Myocyte (in vitro differentiated cells): ENCODE results near the gene FRMD5. TPM values are rescaled to one million over a fixed set of nuclear protein-coding genes. Genes with fewer than 3 reads are reported as not detected.

ENCODE experiments used
- DNase-seq: peaks from one replicate; pipeline ENCODE4 v3.0.0-alpha.2; 2012; ENCODE audit warnings: low read depth
- total RNA-seq: library from RNA; depleted of rRNA; stranded (reverse); fragments of >200 nt; gene quantifications from 2 replicates; pipeline ENCODE4 v1.2.3, GENCODE V29; 2014

FRMD5 gene
- total RNA-seq, 1 donor from 2014 or later = 2.2 TPM

GRCh38 chr15:44096596-44096995, 98.5 kb downstream of the FRMD5 start:
- DNase-seq = peak; percentile 61

GRCh38 chr15:44094781-44095180, 100.3 kb downstream of the FRMD5 start:
- DNase-seq = no peak

GRCh38 chr15:44093836-44094235, 101.2 kb downstream of the FRMD5 start:
- DNase-seq = no peak

- DNase-seq = peak; percentile 67
Measured at GRCh38 chr15:44092221-44092620, 102.8 kb downstream of the FRMD5 start.

GRCh38 chr15:44087578-44088465, 107.2 kb downstream of the FRMD5 start:
- peak; percentile 60 for DNase-seq

- no peak for DNase-seq
Measured at GRCh38 chr15:44084770-44085169, 110.3 kb downstream of the FRMD5 start.

- no peak for DNase-seq
Measured at GRCh38 chr15:44084171-44084570, 110.9 kb downstream of the FRMD5 start.

- no peak for DNase-seq
Measured at GRCh38 chr15:44082558-44083157, 112.4 kb downstream of the FRMD5 start.

- peak; percentile 20 for DNase-seq
Measured at GRCh38 chr15:44081026-44082013, 113.8 kb downstream of the FRMD5 start.

- no peak for DNase-seq
Measured at GRCh38 chr15:44075535-44075934, 119.5 kb downstream of the FRMD5 start.

GRCh38 chr15:44069489-44069888, 125.6 kb downstream of the FRMD5 start:
- no peak for DNase-seq

- no peak for DNase-seq
Measured at GRCh38 chr15:44068347-44068746, 126.7 kb downstream of the FRMD5 start.

- peak; percentile 90 for DNase-seq
Measured at GRCh38 chr15:44066211-44066827, 128.8 kb downstream of the FRMD5 start.

- no peak for DNase-seq
Measured at GRCh38 chr15:44064706-44065105, 130.4 kb downstream of the FRMD5 start.

GRCh38 chr15:44058126-44058525, 136.9 kb downstream of the FRMD5 start:
- peak; percentile 13 for DNase-seq

GRCh38 chr15:44045661-44046060, 149.4 kb downstream of the FRMD5 start:
- no peak for DNase-seq

GRCh38 chr15:44045217-44045616, 149.9 kb downstream of the FRMD5 start:
- no peak for DNase-seq

GRCh38 chr15:44038755-44039191, 156.3 kb downstream of the FRMD5 start:
- DNase-seq = peak; percentile 47

GRCh38 chr15:44035781-44036699, 159.0 kb downstream of the FRMD5 start:
- DNase-seq = no peak
